ENCODE data around the gene AHCYL2.
"Not testable (repeated sequence)": the region's sequence is repeated elsewhere in the genome, so short reads cannot be mapped to it uniquely, and the experiment has no call there.

The AHCYL2 gene

DNA sequence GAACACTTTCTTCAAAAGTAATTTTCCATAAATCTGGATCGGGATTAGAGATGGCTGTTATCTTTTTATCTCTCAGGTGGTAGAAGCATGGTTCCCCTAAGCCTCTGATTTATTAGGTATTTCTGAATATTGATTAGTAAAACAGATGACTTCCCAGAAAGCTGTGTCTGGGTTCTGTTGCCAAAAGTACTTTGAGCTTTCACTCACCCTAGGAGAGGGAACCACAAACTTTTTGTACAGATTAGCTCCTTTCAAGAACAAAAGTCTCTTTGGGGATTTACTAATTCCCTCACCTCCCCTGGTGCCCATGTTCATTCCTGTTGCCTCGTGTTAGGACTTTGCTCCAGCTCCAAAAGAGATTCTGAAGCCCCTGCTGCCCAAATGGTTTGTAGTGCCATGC, 162.7 kb downstream of the AHCYL2 start:
- no peak for DNase-seq

DNA sequence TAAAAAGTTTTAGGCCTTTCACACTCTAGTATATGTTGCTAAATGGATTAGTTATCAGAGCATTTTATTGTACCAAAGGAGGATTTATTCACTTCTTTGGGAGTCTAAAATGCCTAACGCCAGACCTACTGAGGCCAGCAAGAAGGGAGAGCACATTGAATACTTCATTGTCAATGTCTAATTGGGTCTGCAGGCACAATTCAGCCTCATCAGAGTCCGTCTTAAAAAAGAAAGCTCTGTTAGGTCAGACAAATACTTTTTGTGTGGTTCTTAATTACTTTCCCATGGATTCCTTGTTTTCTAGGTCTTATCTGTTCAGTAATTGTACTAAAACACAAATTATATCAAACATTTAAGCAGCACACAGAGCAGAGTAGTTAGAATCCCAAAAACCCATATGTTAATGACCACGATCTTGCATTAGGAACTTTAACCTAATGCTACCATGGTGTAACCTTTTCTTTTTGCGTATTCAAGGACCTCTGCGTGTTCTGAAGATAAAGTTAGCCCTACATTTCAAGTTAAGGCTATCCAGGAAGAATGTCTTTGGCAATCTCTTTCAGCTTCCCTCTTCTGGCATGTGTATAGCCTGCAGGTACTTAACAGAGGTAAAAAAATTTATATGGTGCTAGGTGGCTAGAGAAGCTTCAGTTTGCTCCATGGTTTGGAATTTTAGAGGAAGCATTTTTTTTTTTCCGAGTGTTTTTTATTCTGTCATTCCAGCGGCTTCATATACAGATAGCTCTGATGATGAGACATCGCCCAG, 163.7 kb downstream of the AHCYL2 start:
- DNase-seq, result no peak

DNA sequence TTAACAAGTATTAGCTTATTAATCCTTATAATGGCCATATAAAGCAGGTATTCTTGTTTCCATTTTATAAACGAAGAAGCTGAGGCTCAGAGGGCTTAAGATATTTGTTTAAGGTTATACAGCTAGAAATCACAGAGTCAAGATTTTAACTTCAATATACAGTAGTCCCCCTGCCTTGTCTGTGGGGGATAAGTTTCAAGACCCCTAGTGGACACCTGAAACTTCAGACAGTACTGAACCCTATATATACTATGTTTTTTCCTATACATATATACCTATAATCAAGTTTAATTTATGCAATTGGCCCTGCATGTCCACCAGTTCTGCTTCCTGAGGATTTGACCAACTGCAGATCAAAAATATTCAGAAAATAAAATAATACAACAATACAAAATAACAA, 165.0 kb downstream of the AHCYL2 start:
- no peak for DNase-seq

DNA sequence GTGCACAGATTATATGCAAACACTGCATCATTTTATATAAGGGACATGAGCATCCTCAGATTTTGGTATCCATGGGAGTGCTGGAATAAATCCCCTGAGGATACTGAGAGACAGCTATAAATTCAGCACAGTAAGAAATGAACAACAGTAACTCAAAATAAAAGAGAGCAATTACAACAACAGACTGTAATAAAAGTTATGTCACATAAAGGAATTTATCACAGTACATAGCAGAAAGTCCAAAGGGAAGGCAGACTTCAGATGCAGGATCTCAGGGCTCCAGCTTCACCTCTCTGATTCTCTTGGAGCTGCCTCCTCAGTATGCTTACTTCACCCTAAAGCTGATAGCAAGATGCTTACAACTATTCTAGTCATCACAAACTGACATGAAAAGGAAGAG, 165.5 kb downstream of the AHCYL2 start:
- DNase-seq, result no peak

DNA sequence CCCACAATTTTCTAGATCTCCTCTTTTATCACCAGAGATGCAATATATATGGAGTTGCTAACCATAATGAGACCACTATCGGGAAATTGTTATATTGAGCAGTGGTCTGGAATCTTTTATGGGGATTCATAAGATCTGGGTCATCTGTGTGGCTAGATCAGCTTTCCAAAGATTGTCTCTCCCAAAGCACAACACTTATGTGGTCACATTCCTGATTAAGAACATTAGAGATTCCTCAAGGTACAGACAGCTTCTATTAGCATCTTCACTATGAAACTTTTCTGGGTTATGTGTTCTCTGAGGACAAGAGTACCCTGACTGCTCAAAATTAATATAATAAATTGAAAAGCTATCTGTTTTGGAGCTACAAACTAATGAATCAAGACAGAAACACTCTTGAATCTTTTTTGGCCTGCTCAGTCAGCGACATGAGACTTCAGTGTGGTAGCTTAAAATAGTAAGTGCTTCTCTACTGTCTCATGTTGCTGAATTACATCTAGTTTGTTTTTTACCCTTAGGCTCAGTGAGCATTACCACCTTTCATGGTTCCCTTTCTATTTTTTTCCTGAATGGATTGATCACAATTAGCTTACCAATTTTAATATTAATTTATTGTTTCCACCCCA, 166.8 kb downstream of the AHCYL2 start:
- DNase-seq, result no peak

DNA sequence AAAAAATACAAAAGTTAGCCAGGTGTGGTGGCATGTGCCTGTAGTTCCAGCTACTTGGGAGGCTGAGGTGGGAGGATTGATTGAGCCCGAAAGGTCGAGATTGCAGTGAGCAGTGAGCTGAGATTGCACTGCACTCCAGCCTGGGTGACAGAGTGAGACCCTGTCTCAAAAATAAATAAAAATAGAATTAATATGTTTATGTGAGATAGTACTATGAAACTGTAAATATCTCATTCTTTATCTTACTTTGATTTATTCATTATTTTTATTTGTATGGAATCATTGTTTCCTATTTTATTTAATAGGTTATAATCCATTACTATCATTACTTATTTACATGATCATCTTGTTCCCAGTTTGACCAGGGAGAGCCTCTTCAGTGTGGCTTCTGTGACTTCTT, 168.4 kb downstream of the AHCYL2 start:
- no peak for DNase-seq

DNA sequence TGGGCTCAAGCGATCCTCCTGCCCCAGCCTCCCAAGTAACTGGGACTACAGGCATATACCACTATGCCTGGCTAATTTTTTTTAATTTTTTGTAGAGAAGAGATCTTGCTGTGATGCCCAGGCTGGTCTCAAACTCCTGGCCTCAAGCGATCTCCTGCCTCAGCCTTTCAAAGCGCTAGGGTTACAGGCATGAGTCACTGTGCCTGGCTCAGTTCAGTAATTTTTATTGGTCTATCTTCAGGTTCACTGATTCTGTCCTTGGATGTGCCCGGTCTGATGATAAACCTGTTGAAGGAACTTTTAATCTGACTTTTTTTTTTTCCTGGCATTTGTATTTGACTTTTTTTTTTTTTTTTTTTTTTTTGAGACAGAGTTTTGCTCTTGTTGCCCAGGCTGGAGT, 169.3 kb downstream of the AHCYL2 start:
- no peak for DNase-seq

DNA sequence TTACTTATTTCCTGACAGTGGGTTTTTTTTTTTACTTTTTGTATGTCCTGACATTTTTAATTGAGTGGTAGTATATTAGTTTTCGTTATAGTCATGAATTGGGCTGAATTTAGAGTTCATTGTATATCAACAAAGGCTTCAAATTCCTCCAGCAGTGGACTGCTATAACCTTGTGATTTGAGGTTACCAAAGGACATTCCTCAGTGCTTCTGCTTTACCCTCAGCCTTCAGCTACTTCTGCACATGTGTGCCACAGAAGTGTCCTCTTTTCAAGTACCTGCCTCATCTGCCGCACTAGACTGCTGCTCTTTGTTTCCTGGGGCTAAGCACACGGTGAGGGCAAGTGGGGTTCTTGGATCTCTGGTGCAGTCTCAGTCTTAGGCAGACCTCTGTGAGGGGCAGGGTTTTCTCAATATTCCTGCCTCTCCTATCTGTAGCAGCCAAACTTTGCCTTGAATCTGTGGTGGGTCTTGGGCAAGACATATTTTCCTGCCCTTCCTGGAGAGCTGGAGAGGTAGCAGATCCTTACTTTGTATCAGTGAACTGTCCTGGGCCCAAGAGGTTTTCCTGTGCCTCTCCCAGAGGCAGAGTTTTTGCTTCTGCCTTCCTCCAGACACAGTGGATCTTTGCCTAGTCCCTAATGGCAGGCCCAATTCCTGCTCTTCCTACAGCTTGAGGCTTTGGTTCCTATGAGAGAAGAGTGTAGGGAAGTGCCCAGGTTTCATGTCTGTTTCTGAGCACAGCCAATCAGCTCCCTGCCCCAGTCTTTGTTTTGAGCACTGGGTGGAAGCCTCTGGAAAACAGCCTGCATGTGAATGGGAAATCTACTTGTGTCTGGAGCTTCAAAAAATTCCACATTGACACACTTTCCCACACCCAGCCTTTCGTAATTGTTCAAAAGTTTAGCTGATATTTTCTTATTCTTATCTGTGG, 170.4 kb downstream of the AHCYL2 start:
- DNase-seq, result no peak

DNA sequence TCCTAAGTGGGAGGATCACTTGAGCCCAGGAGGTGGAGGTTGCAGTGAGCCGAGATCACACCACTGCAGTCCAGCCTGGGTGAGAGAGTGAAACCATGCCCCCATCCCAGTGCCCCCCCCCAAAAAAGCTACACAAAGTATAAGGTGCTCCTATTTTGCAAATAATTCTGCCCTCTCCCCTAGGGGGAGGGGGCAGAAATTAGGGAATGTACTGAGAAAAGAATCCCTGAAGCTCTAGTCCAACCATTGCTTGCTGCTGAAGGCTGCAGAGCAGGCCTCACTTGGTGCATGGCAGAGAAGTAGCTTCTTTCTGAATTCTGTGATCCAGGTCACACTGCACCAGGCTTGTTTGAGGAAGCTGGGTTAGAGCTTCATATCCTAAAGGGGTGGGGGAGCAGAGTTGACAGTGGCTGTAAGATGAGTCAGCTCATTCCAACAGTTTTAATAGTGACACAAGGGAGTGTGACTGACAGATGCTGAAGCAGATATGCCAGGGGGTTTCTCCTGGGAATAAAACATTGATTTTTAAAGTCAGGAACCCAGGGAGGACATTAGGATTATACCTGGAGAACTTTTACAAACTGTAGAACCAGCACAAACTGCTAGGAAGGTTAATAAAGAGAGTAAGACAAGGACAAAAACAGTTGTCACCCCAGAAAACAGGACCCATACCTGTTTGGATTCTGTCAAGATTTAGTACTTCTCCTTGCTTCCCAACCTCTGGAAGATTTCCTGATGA, 176.6 kb downstream of the AHCYL2 start:
- no peak for DNase-seq

DNA sequence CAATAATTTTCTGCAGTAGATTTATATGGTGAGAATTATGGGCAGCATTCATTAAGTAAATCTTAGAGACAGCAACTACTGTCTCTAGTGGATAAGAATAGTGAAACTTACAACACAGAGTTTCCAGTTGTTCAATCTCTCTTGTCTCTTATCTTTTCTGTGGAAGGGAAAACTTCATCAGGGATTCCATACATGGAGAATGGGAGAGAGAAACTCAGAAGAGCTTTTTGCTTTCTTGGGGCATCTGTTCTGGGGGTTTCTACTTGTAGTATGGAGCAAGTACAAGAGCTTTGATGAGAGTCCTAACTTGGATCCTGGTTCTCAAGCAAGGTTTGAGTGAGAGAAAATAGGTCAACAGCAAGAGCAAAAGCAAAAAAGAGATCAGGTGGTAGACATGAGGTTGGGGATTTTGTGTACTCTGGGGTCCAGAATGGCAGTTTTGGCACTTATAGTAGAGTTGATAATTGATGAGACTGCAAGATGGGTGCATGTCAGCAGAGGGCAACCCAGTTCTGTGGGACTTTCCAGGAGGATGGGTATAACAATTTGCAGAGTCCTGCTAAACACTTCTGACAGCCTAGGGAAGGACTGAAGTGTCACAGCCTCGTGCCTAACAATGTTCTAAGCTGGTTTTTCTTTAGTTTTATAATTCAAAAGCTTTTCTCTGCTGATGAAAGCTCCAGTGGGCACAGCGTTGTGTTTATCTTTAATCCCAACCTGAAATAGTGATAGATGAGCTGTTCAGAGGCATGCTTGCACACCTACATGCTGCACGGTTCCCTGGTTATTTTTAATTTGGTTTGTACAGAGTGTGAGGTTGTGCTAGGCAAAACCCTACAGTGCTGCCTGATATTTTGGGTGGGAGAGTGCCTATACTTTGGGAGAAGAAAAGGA, 177.4 kb downstream of the AHCYL2 start:
- no peak for DNase-seq

DNA sequence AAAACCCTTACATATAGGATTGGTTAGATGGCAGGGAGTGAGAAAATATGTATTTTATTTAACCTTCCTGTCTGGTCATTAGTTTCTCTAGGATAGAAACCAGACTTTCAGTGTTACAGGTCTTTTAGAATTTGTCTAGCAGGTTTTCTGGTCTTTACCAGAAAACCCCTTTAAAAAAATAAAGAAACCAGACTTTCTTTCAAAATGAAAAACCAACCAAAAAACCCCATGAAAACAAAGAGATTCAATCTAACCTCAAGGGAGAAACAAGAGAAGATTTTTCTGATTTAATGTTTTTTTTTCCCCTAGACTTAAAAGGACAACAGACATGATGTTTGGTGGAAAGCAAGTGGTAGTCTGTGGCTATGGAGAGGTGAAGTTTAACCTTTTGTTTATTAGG, 180.7 kb downstream of the AHCYL2 start:
- DNase-seq, result no peak

DNA sequence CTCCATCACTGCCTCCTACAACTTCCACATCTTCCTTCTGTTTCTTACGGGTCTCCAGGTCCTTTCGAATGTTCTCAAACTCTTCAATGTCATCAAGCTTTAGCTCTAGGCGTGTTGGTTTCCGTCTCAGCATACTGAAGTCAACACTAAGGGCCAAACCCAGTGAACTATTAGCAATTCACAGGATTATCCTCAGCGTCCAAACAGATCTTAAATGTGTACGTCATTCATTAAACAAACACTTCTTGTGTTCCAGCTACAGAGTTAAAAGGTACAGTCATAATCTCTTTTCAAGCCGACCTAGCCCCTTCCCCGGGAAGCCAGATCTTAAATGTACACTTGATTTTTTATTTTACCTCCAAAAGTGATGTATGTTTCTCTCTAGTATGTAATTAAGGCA, 185.4 kb downstream of the AHCYL2 start:
- DNase-seq, result not testable (repeated sequence)

DNA sequence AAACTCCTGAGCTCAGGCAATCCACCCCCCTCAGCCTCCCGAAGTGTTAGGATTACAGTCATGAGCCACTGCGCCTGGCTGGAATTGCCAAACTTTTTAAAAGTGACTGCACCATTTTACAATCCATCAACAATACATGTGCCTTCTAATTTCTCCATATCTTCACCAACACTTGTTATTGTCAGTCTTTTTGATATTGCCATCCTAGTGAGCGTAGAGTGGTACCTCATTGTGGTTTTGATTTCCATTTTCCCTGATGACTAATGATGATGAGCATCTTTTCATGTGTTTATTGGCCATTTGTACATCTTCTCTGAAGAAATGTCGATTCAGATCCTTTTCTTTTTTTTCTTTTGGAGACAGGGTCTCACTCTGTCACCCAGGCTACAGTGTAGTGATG, 187.7 kb downstream of the AHCYL2 start:
- no peak for DNase-seq

DNA sequence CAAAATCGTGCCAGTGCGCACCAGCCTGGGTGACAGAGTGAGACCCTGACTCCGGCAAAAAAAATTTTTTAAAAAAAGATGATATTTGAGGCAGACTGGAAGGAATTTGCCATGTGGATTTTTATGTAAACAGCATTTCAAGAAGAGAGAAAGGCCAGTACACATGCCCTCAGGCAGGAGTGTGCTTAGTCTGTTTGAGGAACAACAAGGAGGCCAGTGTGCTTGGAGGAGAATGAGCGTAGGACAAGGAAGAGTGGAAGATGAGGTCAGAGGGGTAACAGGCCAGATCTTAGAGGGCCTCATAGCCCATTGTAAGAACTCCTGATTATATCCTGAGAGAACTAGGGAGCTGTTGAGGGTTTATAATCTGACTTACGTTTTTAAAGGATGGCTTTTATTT, 192.2 kb downstream of the AHCYL2 start:
- no peak for DNase-seq

DNA sequence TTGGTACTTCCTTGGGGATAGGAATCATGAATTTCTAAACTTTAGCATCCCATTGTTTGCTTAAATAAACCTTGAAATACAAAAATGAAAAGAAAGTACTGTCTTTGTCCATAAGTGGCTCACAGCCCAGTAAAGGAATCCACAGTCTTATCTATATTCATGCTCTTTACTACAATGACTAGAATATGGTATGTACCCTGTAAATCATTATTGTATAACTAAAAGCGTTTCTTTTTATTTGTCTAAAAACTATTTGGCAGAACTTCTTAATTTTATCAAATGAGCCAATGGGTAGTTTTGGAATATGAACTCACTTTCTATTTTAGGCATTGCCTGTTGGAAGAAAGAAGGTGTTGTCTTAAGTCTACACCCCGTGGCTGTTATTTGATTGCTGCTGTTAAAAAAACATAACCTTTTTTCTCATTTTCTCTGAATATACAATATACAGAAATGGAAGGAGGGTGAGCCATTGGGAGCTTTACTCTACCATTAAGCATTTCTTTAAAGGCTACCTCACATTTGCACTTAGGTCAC, 197.0 kb downstream of the AHCYL2 start:
- DNase-seq, result no peak

DNA sequence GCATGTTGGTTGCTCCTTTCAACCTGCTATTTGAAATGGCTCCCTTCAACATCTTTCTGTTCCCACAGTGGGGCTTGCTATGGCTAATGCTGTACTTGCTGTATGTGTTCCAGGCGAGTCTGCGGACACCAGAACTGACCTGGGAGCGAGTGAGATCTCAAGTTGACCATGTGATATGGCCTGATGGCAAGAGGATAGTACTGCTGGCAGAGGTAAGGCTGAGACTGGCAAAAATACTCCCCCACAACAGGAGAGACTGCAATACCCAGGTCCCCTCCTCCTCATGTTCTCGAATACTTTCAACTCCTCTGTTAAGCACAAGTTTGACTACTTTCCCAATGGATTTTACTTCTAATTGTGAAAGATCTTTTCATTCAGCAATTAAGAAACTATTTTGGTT, 197.9 kb downstream of the AHCYL2 start:
- DNase-seq, result no peak

DNA sequence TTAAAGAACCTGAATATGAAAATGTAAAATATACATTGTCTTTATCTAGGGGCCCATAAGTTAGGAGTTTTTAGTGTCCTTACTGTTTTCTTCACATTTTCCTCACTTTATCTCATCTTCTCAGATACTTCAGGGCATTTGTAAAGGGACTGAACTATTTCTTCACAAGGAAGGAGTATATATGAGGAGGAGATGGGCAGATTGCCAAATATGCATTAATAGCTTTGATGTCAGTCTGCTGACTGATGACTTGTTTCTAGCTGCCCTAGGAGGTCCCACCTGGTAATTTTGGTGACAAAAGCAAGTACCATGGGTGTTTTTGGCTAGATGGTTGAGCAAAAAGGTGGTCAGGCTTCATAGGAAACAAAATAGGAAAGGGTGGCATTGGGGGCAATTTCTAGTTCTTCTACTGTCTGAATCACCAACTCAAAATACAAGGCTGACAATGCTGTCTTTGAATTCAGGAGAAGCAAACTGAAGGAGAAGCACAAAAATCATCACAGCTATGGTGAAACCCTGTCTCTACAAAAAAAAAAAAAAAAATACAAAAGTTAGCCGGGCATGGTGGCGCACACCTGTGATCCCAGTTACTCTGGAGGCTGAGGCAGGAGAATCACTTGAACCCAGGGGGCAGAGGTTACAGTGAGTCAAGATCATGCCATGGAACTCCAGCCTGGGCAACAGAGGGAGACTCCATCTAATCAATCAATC, 199.0 kb downstream of the AHCYL2 start:
- peak in 1 of 2 experiments; percentile 1 for DNase-seq

DNA sequence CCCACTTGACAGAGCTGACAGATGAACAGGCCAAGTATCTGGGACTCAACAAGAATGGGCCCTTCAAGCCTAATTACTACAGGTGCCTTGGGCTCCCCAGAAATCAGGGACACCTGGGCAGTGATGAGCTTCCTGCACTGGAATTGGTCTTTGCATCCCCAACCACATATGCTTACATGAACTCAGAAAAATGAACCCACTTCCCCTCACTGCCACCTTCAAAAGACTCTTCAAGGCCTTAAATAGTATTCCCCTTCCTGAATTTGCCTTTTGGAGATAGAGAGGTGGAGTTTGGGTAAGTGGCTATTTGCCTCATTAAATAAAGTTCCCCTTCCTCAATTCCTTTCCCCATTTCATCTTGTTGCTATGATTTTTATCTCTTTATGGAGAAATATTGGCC, 201.7 kb downstream of the AHCYL2 start:
- no peak for DNase-seq

DNA sequence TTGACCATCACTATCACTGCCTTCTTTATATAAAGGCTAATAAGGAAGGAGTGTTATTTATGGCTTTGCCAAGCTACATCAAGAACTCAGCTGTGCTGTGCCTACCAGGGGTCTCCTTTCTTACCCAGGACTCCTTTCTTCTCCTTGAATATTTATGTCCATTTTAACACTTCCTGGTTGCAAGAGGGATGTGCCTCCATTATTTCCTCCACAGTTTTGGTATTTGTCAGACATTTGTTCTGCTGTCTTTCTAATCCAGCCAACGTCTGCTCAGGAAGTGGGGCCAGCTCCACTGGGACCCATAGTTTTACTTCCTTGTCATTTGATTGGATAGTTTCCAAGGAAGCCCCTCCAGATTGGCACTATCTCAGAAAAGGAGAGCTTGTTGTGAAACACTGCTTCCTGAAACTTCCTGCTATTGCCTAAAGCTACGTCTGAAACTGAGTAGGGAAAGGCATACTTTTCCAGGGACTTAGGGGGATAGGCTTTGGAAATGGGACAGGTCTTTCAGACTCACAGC, 202.8 kb downstream of the AHCYL2 start:
- DNase-seq, result no peak

DNA sequence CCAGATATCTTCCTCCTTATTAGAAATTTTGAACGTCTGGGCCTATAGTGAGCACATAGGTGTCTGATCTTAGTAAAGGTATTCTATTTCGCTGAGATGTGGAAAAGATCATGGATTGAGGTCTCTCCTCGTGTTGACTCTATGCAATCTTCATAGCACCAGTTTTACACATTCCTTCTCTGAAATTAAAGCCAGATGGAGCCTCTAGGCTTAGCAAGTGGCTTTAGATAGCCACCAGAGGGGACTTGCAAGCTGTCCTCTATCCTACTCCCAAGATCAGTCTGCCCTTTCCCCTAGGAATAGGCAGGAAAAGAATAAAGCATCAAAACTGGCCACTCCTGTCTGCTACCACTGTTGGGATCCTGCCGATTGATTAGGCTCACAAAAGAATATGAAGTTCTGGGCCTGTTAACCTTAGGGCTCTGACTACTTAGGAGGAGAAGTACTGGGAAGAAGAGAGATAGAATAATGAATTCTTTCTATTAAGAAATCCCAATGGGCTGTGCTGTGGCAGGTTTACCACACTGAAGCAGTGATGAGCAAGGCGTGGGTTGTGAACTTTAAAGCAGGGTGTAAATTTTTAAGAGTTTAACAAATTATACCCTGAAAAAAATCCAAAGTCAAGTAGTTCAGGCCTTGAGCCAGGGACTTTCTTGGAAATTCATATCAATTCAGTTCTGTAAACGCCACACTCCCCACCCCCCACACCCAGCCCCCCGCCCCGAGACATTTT, 207.2 kb downstream of the AHCYL2 start:
- DNase-seq, result no peak

Measured in NCI-H526 (cell line).